Brain pericyte (primary cell): ENCODE measurements around the gene RASA4B.
"Not testable (repeated sequence)": the region's sequence is repeated elsewhere in the genome, so short reads cannot be mapped to it uniquely, and the experiment has no call there.

Experiments
- DNase-seq: peaks from one replicate; pipeline ENCODE4 v3.0.0-alpha.2; 2012; ENCODE audit warnings: low read depth, low spot score

Gene RASA4B

DNA sequence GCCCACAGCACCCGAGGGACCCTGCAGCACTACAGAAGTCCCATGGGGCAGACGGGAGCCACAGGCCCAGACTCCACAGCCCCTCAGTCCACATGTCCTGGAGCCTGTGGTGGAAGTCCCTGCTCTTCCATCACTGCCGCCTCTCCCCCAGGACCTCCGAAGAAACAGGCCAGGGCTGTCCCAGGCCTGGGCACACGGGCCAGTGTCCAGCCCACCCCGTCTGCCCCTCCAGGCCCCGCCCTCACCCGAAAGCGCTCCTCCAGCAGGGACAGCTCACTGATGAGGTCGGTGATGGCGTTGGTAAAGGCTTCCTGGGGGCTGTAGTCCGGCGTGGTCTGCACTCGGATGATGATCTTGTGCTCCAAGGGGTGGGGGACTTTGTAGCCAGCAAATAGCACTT, 43.5 kb downstream of the RASA4B start:
- DNase-seq: not testable (repeated sequence)

DNA sequence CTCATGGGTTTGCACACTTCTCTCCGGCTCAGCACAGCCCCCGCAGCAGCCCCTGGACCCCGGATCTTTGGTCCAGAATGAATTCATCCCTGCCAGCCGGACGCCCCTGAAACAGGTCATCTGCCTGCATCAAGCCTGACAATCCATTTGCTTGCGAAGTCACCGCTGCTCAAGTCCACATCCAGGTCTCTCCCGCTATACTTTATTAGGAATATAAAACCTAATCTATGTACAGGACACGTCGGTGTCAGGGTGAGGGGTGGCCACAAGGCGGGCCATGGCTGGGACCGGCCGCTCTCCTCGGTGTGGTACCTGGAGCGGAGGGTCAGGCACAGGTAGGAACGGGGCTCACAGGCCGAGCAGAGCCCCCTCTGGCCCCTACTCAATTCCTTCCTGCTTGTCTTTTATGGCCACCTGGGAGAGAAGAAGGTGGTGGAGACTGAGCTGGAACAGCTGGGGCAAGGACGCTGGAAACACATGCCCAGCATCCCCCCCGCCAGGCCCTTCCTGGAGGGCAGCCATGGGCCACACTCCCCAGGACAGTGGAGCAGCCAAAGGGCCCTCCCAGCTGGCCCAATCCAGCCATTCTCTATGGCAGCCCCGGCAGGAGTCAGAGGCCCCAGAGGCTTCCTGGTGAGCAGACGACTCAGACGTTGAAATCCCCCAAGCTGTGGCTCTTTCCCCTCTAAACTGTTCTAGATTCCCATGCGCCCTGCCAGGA, 44.1 kb downstream of the RASA4B start:
- DNase-seq: no peak

DNA sequence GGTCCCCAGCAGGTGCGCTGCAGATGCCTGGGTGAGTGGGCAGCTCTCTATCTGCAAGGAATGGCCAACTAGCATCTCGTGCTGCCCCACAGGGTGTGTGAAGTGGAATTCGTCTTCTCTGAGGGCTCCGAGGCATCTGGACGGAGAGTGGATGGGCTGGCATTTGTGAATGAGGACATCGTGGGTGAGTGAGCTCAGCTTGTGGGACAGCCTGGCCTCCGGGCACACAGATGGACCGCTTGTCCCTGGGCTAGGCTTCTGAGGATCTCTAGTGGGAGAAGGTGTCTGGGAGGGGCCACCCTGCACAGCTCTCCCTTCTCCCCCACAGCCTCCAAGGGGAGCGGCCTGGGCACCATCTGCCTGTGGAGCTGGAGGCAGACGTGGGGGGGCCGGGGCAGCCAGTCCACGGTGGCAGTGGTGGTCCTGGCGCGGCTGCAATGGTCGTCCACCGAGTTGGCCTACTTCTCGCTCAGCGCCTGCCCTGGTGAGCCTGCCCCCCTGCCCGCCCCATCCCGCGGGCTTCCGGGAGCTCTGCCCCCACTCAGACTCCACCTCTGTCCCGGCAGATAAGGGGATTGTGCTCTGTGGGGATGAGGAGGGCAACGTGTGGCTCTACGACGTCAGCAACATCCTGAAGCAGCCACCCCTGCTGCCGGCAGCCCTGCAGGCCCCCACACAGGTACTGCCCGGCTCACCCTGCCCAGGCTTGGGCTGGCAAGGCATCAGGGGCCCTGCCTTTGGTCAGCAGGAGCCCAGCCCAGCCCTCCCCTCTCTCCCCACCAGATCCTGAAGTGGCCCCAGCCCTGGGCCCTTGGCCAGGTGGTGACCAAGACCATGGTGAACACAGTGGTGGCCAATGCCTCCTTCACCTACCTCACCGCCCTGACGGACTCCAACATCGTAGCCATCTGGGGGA, 45.2 kb downstream of the RASA4B start:
- no peak for DNase-seq

DNA sequence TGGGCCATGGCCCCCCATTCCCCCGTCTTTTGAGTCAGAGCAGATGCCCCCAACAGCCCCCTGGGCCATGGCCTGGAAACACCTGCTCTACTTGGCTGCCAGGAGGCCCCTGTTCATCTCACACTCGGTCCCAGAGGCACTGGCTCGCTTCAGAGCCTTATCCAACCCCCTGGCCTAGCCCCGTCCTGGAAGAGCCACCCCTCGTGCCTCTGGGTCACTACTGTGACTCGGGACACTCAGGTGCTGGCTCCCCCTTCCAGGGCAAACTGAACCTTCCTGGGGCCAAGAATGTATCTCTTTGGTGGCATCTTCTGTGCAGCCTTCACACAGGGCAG, 45.8 kb downstream of the RASA4B start:
- DNase-seq: no peak

DNA sequence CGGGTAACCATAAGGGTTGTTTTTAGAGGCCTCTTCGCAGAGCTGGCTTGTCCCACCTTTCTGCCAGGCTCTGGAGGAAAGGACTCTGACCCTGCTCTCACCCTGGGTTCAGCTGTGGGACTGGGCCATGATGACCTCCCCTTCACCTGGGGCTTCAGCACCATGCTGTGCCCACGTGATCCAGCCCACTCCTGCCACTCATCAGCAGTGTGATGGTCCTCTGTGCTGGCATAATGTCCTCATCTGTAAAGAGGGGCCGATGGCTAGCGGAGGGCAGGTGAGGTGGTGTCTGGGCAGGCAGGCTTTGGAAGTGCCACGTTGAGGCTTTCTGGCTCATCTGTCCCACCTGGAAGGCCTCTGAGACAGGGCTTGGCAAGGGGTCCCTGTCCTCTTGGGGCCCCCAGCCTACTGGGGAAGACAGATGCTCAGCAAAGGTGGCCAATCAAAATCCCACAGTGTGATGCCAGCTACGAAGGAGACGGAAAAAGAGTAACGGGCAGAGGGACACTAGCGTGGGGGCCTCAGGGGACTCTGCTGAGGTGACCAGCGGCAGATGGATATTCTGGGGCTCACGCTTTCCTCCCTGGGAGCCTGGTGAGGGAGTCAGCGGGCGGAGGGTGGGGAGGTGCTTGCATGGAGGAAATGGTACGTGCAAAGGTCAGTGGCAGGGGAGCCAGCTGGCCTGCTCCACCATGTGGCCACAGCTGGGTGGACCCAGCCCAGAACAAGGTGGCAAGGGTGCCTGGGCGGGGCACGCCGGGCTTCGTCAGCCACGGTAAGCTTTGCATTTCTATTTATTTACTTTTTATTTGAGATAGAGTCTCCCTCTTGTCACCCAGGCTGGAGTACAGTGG, 47.4 kb downstream of the RASA4B start:
- DNase-seq: no peak

DNA sequence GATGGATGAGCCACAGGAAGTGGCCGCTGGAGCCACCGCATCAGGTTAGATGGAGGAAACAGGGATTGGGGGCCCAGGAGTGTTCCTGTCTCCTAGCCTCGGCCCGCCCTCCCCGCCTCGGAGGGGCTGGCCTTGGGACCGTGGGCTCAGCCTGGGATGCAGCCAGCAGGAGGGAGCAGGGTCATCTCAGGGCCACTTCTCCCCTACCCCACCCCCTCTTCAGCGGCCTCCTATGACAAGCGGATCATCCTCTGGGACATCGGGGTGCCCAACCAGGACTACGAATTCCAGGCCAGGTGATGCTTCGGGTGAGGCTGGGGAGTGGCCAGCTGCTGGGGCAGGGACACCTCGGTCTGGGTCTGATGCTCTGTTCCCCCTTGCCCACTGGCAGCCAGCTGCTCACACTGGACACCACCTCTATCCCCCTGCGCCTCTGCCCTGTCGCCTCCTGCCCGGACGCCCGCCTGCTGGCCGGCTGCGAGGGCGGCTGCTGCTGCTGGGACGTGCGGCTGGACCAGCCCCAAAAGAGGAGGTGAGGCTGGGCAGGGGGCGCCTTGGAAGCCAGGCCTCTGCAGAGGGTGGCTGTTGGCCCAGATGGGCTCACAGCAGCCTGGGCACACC, 48.1 kb downstream of the RASA4B start:
- no peak for DNase-seq

DNA sequence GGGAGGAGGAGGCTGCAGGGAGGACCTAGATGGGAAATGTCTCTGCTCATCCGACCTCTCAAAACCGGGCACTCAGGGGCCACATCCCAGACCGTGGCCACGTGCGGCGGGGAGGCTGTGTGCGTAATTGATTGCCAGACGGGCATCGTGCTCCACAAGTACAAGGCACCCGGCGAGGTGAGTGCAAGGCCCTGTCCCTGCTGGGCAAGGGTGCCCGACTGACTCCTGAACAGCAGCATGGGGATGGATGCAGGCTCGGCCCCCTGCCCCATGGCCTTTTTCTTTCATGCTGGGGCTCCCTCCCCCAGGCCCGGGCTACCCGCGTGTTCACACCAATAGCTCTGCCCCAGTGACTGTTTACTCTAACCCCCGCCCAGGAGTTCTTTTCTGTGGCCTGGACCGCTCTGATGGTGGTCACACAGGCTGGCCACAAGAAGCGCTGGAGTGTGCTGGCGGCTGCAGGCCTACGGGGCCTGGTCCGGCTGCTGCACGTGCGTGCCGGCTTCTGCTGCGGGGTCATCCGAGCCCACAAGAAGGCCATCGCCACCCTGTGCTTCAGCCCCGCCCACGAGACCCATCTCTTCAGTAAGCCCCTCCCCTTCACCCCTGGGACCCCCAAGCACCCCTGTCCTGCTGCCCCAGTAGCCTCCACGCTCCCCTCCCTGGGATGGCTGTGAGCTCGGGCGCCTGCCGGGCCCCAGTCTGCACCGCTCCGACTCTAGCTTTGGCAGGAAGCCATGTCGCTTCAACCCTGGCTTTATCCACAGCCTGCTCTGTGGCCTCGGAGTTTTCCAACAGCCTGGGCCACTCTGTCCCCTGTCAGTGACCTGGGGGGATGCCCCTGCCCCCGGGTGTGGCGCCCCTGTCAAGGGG, 48.9 kb downstream of the RASA4B start:
- no peak for DNase-seq

DNA sequence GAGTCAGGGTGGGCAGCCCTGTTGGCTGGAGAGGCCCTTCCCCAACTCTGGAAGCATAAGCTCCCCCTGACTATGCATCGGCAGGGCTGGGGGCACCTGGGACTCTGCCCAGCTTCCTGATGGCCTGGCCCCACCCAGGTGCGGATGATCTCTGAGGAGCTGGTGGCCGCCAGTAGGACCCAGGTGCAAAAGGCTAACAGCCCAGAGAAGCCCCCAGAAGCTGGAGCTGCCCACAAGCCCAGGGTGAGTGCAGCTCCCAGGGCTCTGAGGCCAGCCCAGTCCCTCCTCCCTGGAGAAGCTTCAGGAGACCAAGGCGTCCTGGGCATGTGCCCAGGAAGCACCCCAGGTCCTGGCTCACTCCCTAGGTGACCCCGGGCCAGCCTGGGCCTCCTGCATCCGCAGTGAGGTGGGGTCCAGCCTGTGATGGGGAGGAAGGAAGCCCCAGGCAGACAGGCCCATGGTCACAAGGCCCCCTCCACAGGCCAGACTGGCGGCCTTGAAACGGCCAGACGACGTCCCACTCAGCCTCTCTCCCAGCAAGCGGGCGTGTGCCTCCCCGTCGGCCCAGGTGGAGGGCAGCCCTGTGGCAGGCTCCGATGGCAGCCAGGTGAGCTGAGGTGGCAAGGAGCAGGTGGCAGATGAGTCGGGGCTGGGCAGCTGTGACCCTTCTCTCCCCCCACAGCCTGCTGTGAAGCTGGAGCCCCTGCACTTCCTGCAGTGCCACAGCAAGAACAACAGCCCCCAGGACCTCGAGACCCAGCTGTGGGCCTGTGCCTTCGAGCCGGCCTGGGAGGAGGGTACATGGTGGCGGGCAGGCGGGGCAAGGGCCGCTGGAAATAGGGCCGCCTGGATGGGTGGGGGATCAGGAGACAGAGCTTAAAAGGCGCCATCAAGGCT, 49.7 kb downstream of the RASA4B start:
- no peak for DNase-seq

DNA sequence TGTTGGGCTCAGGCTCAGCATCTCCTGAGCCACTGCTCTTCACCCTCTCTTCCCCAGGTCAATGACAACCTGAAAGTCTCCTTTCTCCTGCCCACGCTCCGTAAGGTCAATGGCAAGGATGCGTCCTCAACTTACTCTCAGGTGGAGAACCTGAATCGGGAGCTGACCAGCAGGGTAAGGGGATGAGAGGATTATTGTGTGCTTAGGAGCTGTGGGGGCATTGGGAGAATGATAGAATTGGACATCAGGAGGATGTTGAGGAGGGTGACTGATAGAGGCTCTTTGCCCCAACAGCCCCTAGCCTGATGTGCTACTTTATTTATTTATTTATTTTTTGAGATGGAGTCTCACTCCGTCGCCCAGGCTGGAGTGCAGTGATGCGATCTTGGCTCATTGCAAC, 51.5 kb downstream of the RASA4B start:
- no peak for DNase-seq

DNA sequence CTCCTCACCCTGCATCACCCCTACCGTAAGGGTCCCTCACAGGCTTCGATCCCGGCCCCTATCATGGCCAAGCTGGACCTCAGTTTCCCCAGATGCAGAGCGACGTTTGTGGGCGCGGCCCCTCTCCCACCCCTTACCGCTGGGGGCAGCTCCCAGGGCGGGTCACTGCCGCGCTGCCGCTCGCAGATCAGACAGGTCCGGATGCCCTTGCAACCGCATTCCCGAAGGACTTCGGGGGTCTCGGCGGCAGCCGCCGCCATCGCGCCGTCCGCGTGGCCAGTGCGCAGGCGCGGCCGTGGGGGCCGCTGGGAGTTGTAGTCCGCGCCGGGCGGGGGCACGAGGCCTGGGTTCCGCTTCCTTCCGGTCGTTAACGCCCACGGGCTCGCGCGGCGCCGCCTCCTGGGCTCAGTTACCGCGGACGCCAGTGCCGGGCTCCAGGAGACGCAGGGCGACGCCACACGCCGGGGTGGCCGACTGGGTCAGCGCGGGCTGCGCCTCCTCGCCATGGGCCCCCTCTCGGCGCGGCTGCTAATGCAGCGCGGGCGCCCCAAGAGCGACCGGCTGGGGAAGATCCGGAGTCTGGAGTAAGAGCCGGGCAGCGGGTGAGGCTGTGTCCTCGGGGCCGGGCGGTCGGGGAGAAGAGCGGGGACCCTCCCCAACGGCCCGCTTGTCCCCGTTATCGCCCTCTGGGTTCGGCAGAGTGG, 52.8 kb downstream of the RASA4B start, which contains the start of the genes ALKBH4 and LRWD1:
TSS of gene ALKBH4 (minus strand) at position 287 of the 704 bp plus-strand sequence. CDS start at position 260, 27 bp downstream.
TSS of gene LRWD1 (plus strand) at position 408 of the 704 bp plus-strand sequence. CDS start at position 505, 97 bp downstream.
- DNase-seq: peak; percentile 53

DNA sequence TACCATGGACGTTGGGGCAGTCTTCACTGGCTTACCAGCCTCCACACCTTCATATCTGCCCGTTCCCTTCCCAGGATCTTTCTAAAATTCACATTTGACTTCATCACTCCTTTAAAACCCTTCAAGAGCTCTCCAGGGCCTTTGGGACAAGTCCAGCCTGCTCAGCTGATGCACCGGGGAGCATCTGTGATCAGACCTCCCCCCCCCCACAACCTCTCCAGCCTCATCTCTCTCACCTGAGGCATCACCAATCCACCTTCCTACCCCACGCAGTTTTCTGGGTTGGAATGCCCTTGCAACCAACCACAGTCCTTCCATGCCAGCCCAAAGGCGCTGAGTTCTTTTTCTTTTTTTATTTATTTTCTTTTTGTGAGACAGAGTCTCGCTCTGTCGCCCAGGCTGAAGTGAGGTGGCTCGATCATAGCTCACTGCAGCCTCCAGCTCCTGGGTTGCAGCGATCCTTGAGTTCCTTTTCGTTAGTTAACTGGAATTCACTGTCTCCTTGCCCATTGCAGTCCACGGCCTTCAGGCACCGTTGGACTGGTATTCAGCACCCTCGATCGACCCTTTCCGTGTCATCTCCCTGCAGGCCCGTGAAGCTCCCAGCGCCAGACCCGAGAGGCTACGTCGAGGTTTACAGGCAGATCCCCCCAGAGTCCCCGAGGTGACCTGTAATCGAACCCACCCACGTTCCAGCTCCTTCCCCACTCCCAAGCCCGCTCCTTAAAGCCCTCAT, 53.6 kb downstream of the RASA4B start:
- no peak for DNase-seq

DNA sequence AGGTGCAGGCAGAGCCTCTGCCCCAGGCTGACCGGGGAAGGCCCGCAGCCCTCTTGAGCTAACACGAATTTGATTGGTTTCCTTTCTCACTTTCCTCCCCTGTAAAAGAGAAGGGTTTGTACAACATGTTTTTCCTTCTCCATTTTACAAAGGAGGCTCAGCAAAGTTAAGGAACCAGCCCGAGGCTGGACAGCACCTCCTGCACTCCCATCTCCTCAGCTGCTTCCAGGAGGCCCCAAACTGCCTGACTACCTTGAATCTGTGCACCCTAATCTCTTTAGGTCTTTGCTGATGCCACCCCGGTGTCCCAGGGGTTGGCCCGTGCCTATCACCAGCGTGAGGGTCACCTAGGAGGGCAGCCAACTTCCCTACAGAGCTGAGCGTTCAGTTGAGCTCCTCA, 57.1 kb downstream of the RASA4B start:
- no peak for DNase-seq

DNA sequence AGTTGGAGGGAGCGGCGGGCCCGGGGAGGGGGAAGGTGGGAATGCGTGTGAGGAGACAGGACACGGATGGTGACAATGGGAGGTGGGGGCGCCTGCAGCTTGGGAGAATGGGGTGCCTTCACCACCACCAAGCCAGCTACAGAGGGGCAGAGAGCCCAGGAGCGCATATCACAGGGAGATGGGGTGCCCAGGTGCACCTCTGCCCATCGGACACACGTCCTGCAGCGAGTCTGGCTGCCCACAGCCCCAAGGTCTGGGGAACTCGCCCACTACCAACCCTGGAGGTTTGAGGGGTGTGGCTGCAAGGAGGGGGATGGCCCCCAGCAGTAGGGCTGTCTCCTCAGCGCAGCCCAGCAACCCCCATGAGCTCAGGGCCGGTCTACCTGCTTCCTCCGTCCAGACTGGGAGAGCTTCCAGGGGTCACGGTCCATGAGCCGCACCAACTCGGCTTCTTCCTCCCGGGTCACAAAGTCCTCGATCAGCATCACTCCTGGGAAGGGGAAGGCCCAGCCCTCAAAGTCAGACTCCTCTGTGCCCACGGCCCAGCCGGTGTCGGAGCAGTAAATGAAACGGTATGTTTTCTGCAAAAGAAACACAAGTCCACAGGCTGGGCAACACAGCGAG, 58.2 kb downstream of the RASA4B start:
- DNase-seq: no peak

DNA sequence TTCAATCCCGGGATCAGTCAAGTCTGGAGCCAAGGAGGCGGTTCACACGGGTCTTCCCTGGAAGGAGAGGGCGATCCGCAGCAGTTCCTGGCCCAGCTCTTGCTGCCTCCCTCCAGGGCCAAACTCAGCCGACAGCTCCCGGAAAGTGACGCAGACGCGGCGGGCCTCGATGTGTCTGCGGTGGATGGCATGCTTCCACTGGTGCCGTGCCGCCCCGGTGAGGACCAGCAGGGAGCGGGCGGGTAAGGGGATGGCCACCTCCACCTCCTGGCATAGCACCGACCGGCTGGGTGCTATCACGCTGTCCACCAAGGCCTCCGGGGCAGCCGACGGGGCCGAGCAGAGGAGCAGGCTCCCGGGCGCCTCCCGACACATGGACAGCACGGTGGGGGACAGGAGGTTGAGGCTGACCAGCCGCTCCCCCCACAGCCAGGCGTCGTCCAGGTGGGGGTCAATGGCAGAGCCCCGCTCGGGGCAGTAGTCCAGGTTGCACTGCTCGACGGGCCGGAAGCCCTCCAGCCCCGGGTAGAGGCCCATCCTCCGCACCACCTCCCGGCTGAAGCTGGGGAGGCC, 60.1 kb downstream of the RASA4B start:
- no peak for DNase-seq

DNA sequence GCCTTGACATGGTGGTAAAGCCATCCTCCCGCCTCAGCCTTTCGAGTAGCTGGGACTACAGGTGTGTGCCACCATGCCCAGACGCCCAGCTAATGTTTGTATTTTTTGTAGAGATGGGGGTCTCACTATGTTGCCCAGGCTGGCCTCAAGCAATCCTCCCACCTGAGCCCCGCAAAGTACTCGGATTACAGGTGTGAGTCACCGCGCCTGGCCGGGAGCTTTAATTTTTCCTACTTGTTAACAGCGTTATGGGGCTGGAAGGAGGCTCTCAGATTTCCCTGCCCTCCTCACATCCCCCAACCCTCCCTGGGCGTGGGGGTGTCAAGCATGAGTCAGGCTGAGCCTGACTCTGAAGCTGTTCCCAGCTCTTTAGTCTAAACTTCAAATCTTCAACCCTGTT, 61.2 kb downstream of the RASA4B start:
- no peak for DNase-seq

DNA sequence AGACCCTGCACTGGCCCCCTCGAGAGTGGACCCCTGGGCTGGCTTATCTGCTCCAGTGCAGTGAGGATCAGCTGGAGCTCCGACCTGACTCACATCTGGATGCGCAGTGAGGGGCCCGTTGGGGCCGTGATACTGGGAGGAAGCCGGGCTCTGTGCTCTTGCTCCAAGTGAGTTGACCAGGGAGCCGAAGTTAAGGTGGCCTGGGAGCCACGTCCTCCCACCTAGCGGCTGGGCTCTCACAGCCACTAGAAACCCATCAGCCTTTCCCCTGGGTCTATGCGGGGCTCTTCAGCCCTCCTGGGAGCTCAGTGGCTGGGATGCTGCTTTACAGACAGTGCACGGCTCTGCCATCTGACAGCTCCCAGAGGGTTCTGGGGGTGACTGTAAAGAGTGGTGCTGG, 62.0 kb downstream of the RASA4B start:
- no peak for DNase-seq

DNA sequence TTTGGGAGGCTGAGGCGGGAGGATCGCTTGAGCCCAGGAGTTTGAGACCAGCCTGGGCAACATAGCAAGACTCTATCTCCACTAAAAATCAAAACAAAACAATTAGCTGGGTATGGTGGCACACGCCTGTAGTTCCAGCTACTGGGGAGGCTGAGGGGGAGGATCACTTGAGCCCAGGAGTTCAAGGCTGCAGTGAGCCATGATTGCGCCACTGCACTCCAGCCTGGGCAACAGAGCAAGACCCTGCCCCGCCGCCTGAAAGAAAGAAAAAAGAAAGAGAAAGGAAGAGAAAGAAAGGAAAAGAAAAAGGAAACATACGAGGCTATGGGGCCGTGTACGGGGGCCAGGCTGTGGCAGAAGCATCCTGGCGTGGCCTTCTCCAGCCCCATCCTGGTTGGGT, 62.6 kb downstream of the RASA4B start:
- DNase-seq: not testable (repeated sequence)
